ENCODE results near the gene MRPS14.

DNA sequence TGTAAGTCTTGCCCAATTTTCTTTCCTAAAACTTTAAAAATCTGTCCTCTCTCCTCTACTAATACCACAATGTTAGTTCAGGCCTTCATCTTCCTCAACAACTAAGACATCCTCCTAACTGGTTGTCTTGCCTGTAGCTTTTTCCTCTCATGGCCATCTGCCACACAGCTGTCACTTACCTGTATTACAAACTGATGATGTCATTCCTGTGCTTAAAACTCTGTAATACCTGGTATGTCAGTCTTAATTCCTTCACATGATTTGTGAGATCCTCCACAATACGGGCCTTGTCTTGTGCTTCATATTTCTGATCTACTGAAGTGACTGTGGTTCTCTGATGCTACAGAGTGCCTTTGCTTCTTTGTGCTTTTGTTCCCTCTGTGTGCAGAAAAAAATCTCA is 9.8 kb downstream of the MRPS14 start:
- TF ChIP-seq, protein P1, sequence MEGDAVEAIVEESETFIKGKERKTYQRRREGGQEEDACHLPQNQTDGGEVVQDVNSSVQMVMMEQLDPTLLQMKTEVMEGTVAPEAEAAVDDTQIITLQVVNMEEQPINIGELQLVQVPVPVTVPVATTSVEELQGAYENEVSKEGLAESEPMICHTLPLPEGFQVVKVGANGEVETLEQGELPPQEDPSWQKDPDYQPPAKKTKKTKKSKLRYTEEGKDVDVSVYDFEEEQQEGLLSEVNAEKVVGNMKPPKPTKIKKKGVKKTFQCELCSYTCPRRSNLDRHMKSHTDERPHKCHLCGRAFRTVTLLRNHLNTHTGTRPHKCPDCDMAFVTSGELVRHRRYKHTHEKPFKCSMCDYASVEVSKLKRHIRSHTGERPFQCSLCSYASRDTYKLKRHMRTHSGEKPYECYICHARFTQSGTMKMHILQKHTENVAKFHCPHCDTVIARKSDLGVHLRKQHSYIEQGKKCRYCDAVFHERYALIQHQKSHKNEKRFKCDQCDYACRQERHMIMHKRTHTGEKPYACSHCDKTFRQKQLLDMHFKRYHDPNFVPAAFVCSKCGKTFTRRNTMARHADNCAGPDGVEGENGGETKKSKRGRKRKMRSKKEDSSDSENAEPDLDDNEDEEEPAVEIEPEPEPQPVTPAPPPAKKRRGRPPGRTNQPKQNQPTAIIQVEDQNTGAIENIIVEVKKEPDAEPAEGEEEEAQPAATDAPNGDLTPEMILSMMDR (conservative IDR thresholded peaks at IDR 0.05; ENCODE audit: low read length): no peak
- no peak for TF ChIP-seq EZH2phosphoT487 (IDR thresholded peaks at IDR 0.05; ENCODE audit: borderline replicate concordance, low read depth, low read length)

All from OCI-LY7 (cell line).